GM12875 (cell line): ENCODE results near the gene PLXDC1.
A peak's percentile ranks its signal among the peaks of the same experiment; 100 is the strongest.

Experiments
- H3K4me3 ChIP-seq: one replicate; pipeline ENCODE4 v1.5.1; 2011; ENCODE audit warnings: low read depth, low read length, control low read depth
- CTCF ChIP-seq: IDR thresholded peaks from 2 replicates; pipeline ENCODE4 v1.5.1; 2011; ENCODE audit warnings: low read depth, mild to moderate bottlenecking, control low read depth, inconsistent platforms, low read length, moderate library complexity, borderline replicate concordance; ENCODE audit not compliant: insufficient read depth

PLXDC1 gene

GRCh38 chr17:39151150-39151942, at the start of gene PLXDC1:
Gene PLXDC1 (minus strand): TSS chr17:39151637. CDS start chr17:39151437, 200 bp downstream.
- H3K4me3 ChIP-seq: no peak within 1 kb of the TSS
- no peak for TF ChIP-seq CTCF

GRCh38 chr17:39200957-39201510, 49.6 kb upstream of the PLXDC1 start:
- TF ChIP-seq CTCF: no peak
- peak overlapping the region; percentile 72 for H3K4me3 ChIP-seq

GRCh38 chr17:39200070-39200879, 48.8 kb upstream of the PLXDC1 start, which contains the start of gene RPL19:
Gene RPL19 (plus strand): TSS chr17:39200283. CDS start chr17:39200345, 62 bp downstream.
- TF ChIP-seq CTCF: no peak
- H3K4me3 ChIP-seq: peak within 1 kb of the TSS; percentile 72

GRCh38 chr17:39199820-39200069, 48.3 kb upstream of the PLXDC1 start:
- H3K4me3 ChIP-seq: peak overlapping the region; percentile 26
- no peak for TF ChIP-seq CTCF

GRCh38 chr17:39198186-39198566, 46.7 kb upstream of the PLXDC1 start:
- no peak overlapping the region for H3K4me3 ChIP-seq
- no peak for TF ChIP-seq CTCF

GRCh38 chr17:39197380-39198185, 46.1 kb upstream of the PLXDC1 start, which contains the start of gene CACNB1:
Gene CACNB1 (minus strand): TSS chr17:39197669. CDS start chr17:39197495, 174 bp downstream.
- no peak for TF ChIP-seq CTCF
- H3K4me3 ChIP-seq: peak within 1 kb of the TSS; percentile 69
